PC-9 (cell line): ENCODE measurements around the gene ATF2. TPM values are rescaled to one million over a fixed set of nuclear protein-coding genes. Genes with fewer than 3 reads are reported as not detected.

Experiments
- BruUV-seq: library from RNA; stranded (reverse); fragments of 400-500 nt; replicated peaks from 2 replicates; lab custom pipeline; 2021; lab: Mats Ljungman, UMichigan
- CTCF ChIA-PET: fragments of 300-600 bp; sonication (Branson Sonifier 250); formaldehyde crosslinking; loops from one replicate; lab custom pipeline; 2022; ENCODE audit warnings: antibody characterized with exemption; lab: Charles Lee
- POLR2A ChIA-PET: fragments of 300-600 bp; sonication (Branson Sonifier 250); formaldehyde crosslinking; loops from one replicate; lab custom pipeline; 2022; ENCODE audit warnings: antibody characterized with exemption; ENCODE audit not compliant: unreplicated experiment; lab: Charles Lee
- DNase-seq, 2 experiments: peaks; one replicate each; pipeline versions ENCODE4 v3.0.0 to v3.0.0-alpha.2; 2015 to 2022; ENCODE audit warnings: mixed read lengths in 1 of 2
- H2AFZ ChIP-seq: fragments of 200-600 bp; sonication (generic); 2 replicates; pipeline ENCODE4 v1.8.1; 2017; ENCODE audit warnings: antibody characterized with exemption
- H3F3A ChIP-seq: fragments of 200-600 bp; sonication (generic); 2 replicates; pipeline ENCODE4 v1.8.1; 2017; ENCODE audit warnings: antibody characterized with exemption, mild to moderate bottlenecking, low read depth; ENCODE audit not compliant: insufficient read depth
- H3K27ac ChIP-seq: fragments of 200-600 bp; sonication (generic); 2 replicates; pipeline ENCODE4 v1.6.1; 2016; ENCODE audit warnings: mixed run types
- H3K27me3 ChIP-seq: fragments of 200-600 bp; sonication (generic); 2 replicates; pipeline ENCODE4 v1.6.1; 2016; ENCODE audit warnings: low read depth, mixed run types; ENCODE audit not compliant: insufficient read depth
- H3K36me3 ChIP-seq: fragments of 200-600 bp; sonication (generic); 2 replicates; pipeline ENCODE4 v1.6.1; 2016; ENCODE audit warnings: low read depth, mixed run types
- H3K4me1 ChIP-seq: fragments of 200-600 bp; sonication (generic); replicated peaks from 2 replicates; pipeline ENCODE4 v1.6.1; 2016; ENCODE audit warnings: mixed run types; ENCODE audit not compliant: insufficient read depth
- H3K4me2 ChIP-seq: fragments of 200-600 bp; sonication (generic); 2 replicates; pipeline ENCODE4 v1.6.1; 2017; ENCODE audit warnings: mixed run types
- H3K4me3 ChIP-seq: fragments of 200-600 bp; sonication (generic); 2 replicates; pipeline ENCODE4 v1.6.1; 2016; ENCODE audit warnings: mixed run types
- H3K79me2 ChIP-seq: fragments of 200-600 bp; sonication (generic); 2 replicates; pipeline ENCODE4 v1.6.1; 2017; ENCODE audit warnings: low read depth, mixed run types
- H3K9me2 ChIP-seq: fragments of 200-600 bp; sonication (generic); 2 replicates; pipeline ENCODE4 v1.8.1; 2017; ENCODE audit warnings: mild to moderate bottlenecking; ENCODE audit not compliant: insufficient read depth
- H3K9me3 ChIP-seq: fragments of 200-600 bp; sonication (generic); 2 replicates; pipeline ENCODE4 v1.8.1; 2016; ENCODE audit warnings: low read depth; ENCODE audit not compliant: insufficient read depth
- H4K20me1 ChIP-seq: fragments of 200-600 bp; sonication (generic); 2 replicates; pipeline ENCODE4 v1.8.1; 2017; ENCODE audit not compliant: insufficient read depth
- CTCF ChIP-seq: fragments of 200-600 bp; sonication (generic); conservative IDR thresholded peaks from 2 replicates; pipeline ENCODE4 v1.6.1; 2017; ENCODE audit warnings: mixed run types, antibody characterized with exemption, mild to moderate bottlenecking, moderate library complexity
- EZH2 ChIP-seq: fragments of 200-600 bp; sonication (generic); IDR thresholded peaks from 2 replicates; pipeline ENCODE4 v1.8.0; 2017; ENCODE audit warnings: antibody characterized with exemption, low read depth
- intact Hi-C: fragments of 100-400 bp; cut with micrococcal nuclease; formaldehyde crosslinking; loops from one replicate; pipeline ENCODE4 v1.10.0; 2022; ENCODE audit not compliant: unreplicated experiment
- total RNA-seq: library from RNA; stranded (reverse); gene quantifications from 2 replicates; pipeline ENCODE4 v1.2.3, GENCODE V29; 2021

The ATF2 gene
- total RNA-seq, 1 experiment from 2014 or later: 94.5 TPM

GRCh38 chr2:175180701-175181103, 12.7 kb upstream of the ATF2 start:
- Histone ChIP-seq H3K4me1 (peaks cover 50% of the 10 kb centered on the region), H3K36me3 (peaks cover 39% of the 10 kb centered on the region), H3F3A (peaks cover 39% of the 10 kb centered on the region), H3K27me3 (no peaks in the 10 kb centered on the region), H3K9me3 (no peaks in the 10 kb centered on the region), H3K27ac (peak overlapping the region; percentile 69), H4K20me1 (peaks cover 18% of the 10 kb centered on the region; the same call in 1 of the 2 replicates), H3K4me3 (peak overlapping the region; percentile 84), H2AFZ (peak overlapping the region; percentile 99), H3K9me2 (0 out of 2 replicates have a peak, but pooled peaks cover 3% of the 10 kb centered on the region), H3K79me2 (peaks cover 51% of the 10 kb centered on the region), H3K4me2 (peak overlapping the region; percentile 87)
- BruUV-seq: no TSS peak
- CTCF ChIA-PET: no interaction called here
- POLR2A ChIA-PET: no interaction called here
- TF ChIP-seq CTCF (no peak), EZH2 (no peak)
- intact Hi-C loops: loop anchor here (1.0 to 10.0 kb wide), 4 partner anchors 12 to 824 kb away; partner anchors contain the start of genes ATF2 and LNPK
- peak in 1 of 2 experiments; percentile 56 for DNase-seq

DNA sequence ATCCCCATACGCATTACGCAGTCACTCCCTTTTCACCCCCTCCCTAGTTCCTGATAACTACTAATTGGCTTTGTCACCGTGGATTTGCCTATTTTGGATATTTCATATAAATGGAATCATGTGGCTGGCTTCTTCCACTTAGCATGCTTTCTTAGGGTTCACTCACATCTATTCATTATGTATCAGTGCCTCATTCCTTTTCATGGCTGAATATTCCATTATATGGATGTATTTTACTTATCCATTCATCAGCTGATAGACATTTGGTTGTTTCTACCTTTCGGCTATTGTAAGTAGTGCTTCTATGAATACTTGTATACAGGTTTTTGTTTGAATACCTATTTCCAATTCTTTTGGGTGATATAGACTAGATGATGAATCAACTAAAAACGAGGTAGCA, 8.6 kb upstream of the ATF2 start:
- CTCF ChIA-PET: no interaction called here
- peaks cover 41% of the 10 kb centered on the region for H3K36me3 ChIP-seq
- H4K20me1 ChIP-seq: peaks cover 18% of the 10 kb centered on the region; the same call in 1 of the 2 replicates
- intact Hi-C loops: no loop called here
- DNase-seq: no peak
- POLR2A ChIA-PET: interaction anchor here (0.6 kb wide), 1 partner anchor 917 kb away, joined by 9 read pairs; no protein-coding TSS in a partner anchor
- H3K79me2 ChIP-seq: peaks cover 47% of the 10 kb centered on the region
- H3K27ac ChIP-seq: peak overlapping the region; percentile 46
- H3K9me2 ChIP-seq: no peaks in the 10 kb centered on the region
- BruUV-seq: no TSS peak
- H3K4me1 ChIP-seq: peaks cover 45% of the 10 kb centered on the region
- peaks cover 60% of the 10 kb centered on the region for H3F3A ChIP-seq
- H3K4me2 ChIP-seq: peak overlapping the region; percentile 15; the same call in 1 of the 2 replicates
- no peaks in the 10 kb centered on the region for H3K27me3 ChIP-seq
- no peak overlapping the region for H3K4me3 ChIP-seq
- H3K9me3 ChIP-seq: no peaks in the 10 kb centered on the region
- H2AFZ ChIP-seq: no peak overlapping the region
- TF ChIP-seq CTCF: no peak
- TF ChIP-seq EZH2: no peak

- CTCF ChIA-PET: interaction anchor here (0.6 kb wide), 1 partner anchor 1998 kb away, joined by 10 read pairs; no protein-coding TSS in a partner anchor
- H3K36me3 ChIP-seq: peaks cover 41% of the 10 kb centered on the region
Observed at GRCh38 chr2:175175896-175176295, 7.9 kb upstream of the ATF2 start.

More at GRCh38 chr2:175175896-175176295, 7.9 kb upstream of the ATF2 start:
- H3K79me2 ChIP-seq: peaks cover 41% of the 10 kb centered on the region
- H4K20me1 ChIP-seq: peaks cover 18% of the 10 kb centered on the region; the same call in 1 of the 2 replicates
- H3K27ac ChIP-seq: peak overlapping the region; percentile 46
- no TSS peak for BruUV-seq
- no peak overlapping the region for H3K4me3 ChIP-seq
- H3F3A ChIP-seq: peaks cover 56% of the 10 kb centered on the region
- no peaks in the 10 kb centered on the region for H3K9me2 ChIP-seq
- POLR2A ChIA-PET: no interaction called here
- DNase-seq: peak in 1 of 2 experiments; percentile 70
- no peak overlapping the region for H2AFZ ChIP-seq
- H3K4me2 ChIP-seq: peak overlapping the region; percentile 15
- no peaks in the 10 kb centered on the region for H3K9me3 ChIP-seq
- TF ChIP-seq EZH2 (no peak), CTCF (no peak)
- H3K4me1 ChIP-seq: peaks cover 45% of the 10 kb centered on the region
- intact Hi-C loops: no loop called here
- no peaks in the 10 kb centered on the region for H3K27me3 ChIP-seq
